Germinal center (tissue), 1 donor: ENCODE results near the gene ABHD17A.
A peak's percentile ranks its signal among the peaks of the same experiment; 100 is the strongest.

Experiments
- DNase-seq: peaks from one replicate; pipeline ENCODE4 v3.0.0; 2012; ENCODE audit warnings: mixed read lengths, low spot score

The ABHD17A gene

GRCh38 chr19:1852581-1853128, 32.6 kb downstream of the ABHD17A start:
- DNase-seq, result no peak

GRCh38 chr19:1851654-1852580, 33.4 kb downstream of the ABHD17A start:
- no peak for DNase-seq

GRCh38 chr19:1850809-1851653, 34.3 kb downstream of the ABHD17A start:
- no peak for DNase-seq

- no peak for DNase-seq
Observed at GRCh38 chr19:1849886-1850398, 35.4 kb downstream of the ABHD17A start.

GRCh38 chr19:1849132-1849474, 36.2 kb downstream of the ABHD17A start:
- no peak for DNase-seq

- peak; percentile 89 for DNase-seq
Observed at GRCh38 chr19:1848399-1849131, 36.7 kb downstream of the ABHD17A start, which contains the start of gene REXO1. REXO1 (minus strand) TSS chr19:1848483; CDS start chr19:1848358, 125 bp downstream.

GRCh38 chr19:1847684-1848398, 37.5 kb downstream of the ABHD17A start:
- DNase-seq, result no peak

- no peak for DNase-seq
Observed at GRCh38 chr19:1847348-1847683, 38.0 kb downstream of the ABHD17A start.

GRCh38 chr19:1846517-1847204, 38.6 kb downstream of the ABHD17A start:
- DNase-seq, result no peak

GRCh38 chr19:1845642-1846041, 39.7 kb downstream of the ABHD17A start:
- DNase-seq, result no peak

GRCh38 chr19:1845125-1845515, 40.2 kb downstream of the ABHD17A start:
- DNase-seq, result no peak

- no peak for DNase-seq
Observed at GRCh38 chr19:1844513-1845124, 40.7 kb downstream of the ABHD17A start.

GRCh38 chr19:1843646-1844394, 41.5 kb downstream of the ABHD17A start:
- DNase-seq, result no peak

GRCh38 chr19:1843116-1843515, 42.2 kb downstream of the ABHD17A start:
- DNase-seq, result no peak

GRCh38 chr19:1841209-1841924, 43.9 kb downstream of the ABHD17A start:
- no peak for DNase-seq

GRCh38 chr19:1840541-1841115, 44.7 kb downstream of the ABHD17A start:
- DNase-seq, result no peak

- DNase-seq, result no peak
Observed at GRCh38 chr19:1839658-1840540, 45.4 kb downstream of the ABHD17A start.
